GM23338 (cell line): ENCODE data around the gene KLHL4.

ENCODE experiments used
- CREB1 ChIP-seq: fragments of 250-450 bp; sonication (Bioruptor Pico); IDR thresholded peaks from 2 replicates; pipeline ENCODE4 v1.5.0; 2020; ENCODE audit warnings: low read depth, mild to moderate bottlenecking, moderate library complexity
- CTCF ChIP-seq, 2 experiments: fragments of 200-600 bp in 1 of 2; sonication (generic) in 1 of 2; conservative IDR thresholded peaks; 2 replicates each; pipeline versions ENCODE4 v1.5.1 to v1.6.1; 2016 to 2017; ENCODE audit warnings: antibody characterized with exemption in 2 of 2, low read depth in 2 of 2, mild to moderate bottlenecking in 2 of 2, moderate library complexity in 1 of 2
- ETS1 ChIP-seq: IDR thresholded peaks from 2 replicates; pipeline ENCODE4 v1.6.1; 2016; ENCODE audit warnings: antibody characterized with exemption

GRCh38 chrX:87702795-87703194 is 185.2 kb downstream of the KLHL4 start:
- TF ChIP-seq CTCF (conservative IDR thresholded peaks at IDR 0.05; ENCODE audit: low read depth in 2 of 2) (no peak), ETS1 (no peak), CREB1 (CRISPR knock-in tag) (no peak)
